22Rv1 (cell line): Measurements from ENCODE around the gene ERVH48-1.

Experiments
- CTCF ChIP-seq: fragments of 450-650 bp; IDR thresholded peaks from 2 replicates; pipeline ENCODE4 v1.5.1; 2017; ENCODE audit warnings: mild to moderate bottlenecking
- ZFX ChIP-seq: fragments of 450-650 bp; IDR thresholded peaks from 2 replicates; pipeline ENCODE4 v1.6.1; 2017; ENCODE audit warnings: antibody characterized with exemption, borderline replicate concordance

GRCh38 chr21:42892931-42893755, 32.3 kb downstream of the ERVH48-1 start, which contains the start of gene NDUFV3:
- TF ChIP-seq CTCF (no peak), ZFX (0 out of 2 replicates have a peak, but pooled peaks have one; percentile 51)
